CD4-positive, alpha-beta T cell (primary cell): ENCODE data around the gene PUM2. TPM values are rescaled to one million over a fixed set of nuclear protein-coding genes. Genes with fewer than 3 reads are reported as not detected.

ENCODE experiments used
- ATAC-seq: fragments of 200-7000 bp; cut with Tn5 transposase; one replicate; pipeline ENCODE4 v1.10.0; 2022; ENCODE audit warnings: mild to moderate bottlenecking; ENCODE audit not compliant: poor library complexity
- CTCF ChIA-PET: fragments of 350-600 bp; sonication (Branson Sonifier 250); formaldehyde crosslinking; loops from one replicate; lab custom pipeline; 2021; ENCODE audit warnings: antibody characterized with exemption, inconsistent platforms; lab: Charles Lee
- POLR2A ChIA-PET: fragments of 350-600 bp; sonication (Branson Sonifier 250); formaldehyde crosslinking; loops from one replicate; lab custom pipeline; 2021; ENCODE audit warnings: antibody characterized with exemption, inconsistent platforms; lab: Charles Lee
- DNase-seq, 14 experiments: peaks; one replicate each; pipeline ENCODE4 v3.0.0-alpha.2; 2013 to 2020; ENCODE audit warnings: mixed read lengths in 2 of 14
- H3K27ac ChIP-seq, 2 donors: one replicate each; pipeline versions ENCODE4 v1.5.1 to v1.7.0; 2013; ENCODE audit warnings: low read length in 2 of 2, low read depth in 1 of 2, mild to moderate bottlenecking in 1 of 2
- H3K27me3 ChIP-seq, 2 experiments: 1 replicate in 1 of 2; 2 replicates in 1 of 2; pipeline versions ENCODE4 v1.6.1 to v1.7.0; 2013; ENCODE audit warnings: low read length in 2 of 2, control low read depth in 1 of 2, mild to moderate bottlenecking in 1 of 2, moderate library complexity in 1 of 2; ENCODE audit not compliant: insufficient read depth in 2 of 2, control insufficient read depth in 1 of 2
- H3K36me3 ChIP-seq: one replicate; pipeline ENCODE4 v1.6.1; 2013; ENCODE audit warnings: low read length, control low read depth; ENCODE audit not compliant: insufficient read depth
- H3K4me1 ChIP-seq: one replicate; pipeline ENCODE4 v1.6.1; 2013; ENCODE audit warnings: low read length, control low read depth; ENCODE audit not compliant: insufficient read depth
- H3K4me3 ChIP-seq: one replicate; pipeline ENCODE4 v1.5.1; 2013; ENCODE audit warnings: mild to moderate bottlenecking, low read length, moderate library complexity
- H3K9me3 ChIP-seq, 2 experiments: 1 replicate in 1 of 2; 2 replicates in 1 of 2; pipeline versions ENCODE4 v1.6.1 to v1.7.0; 2013; ENCODE audit warnings: low read length in 2 of 2, mild to moderate bottlenecking in 2 of 2, control low read depth in 1 of 2, moderate library complexity in 1 of 2; ENCODE audit not compliant: control insufficient read depth in 1 of 2, insufficient read depth in 1 of 2
- H3K27ac Mint-ChIP-seq: one replicate; pipeline ENCODE4 v1.8.0; 2020; ENCODE audit warnings: mixed read lengths
- H3K27me3 Mint-ChIP-seq: one replicate; pipeline ENCODE4 v1.8.0; 2021; ENCODE audit warnings: mixed read lengths
- H3K36me3 Mint-ChIP-seq: one replicate; pipeline ENCODE4 v1.8.0; 2021; ENCODE audit warnings: low read depth, mixed read lengths
- H3K4me1 Mint-ChIP-seq: one replicate; pipeline ENCODE4 v1.8.0; 2021; ENCODE audit warnings: low read depth, mixed read lengths
- H3K4me3 Mint-ChIP-seq: one replicate; pipeline ENCODE4 v1.8.0; 2020; ENCODE audit warnings: mild to moderate bottlenecking, mixed read lengths
- H3K9me3 Mint-ChIP-seq: one replicate; pipeline ENCODE4 v1.8.0; 2020; ENCODE audit warnings: mixed read lengths
- CTCF ChIP-seq: fragments of 200-600 bp; IDR thresholded peaks from one replicate; pipeline ENCODE4 v1.8.0; 2022; ENCODE audit warnings: antibody characterized with exemption, mild to moderate bottlenecking
- intact Hi-C, 2 experiments: fragments of 100-400 bp; cut with DNase I in 1 of 2; cut with micrococcal nuclease in 1 of 2; formaldehyde crosslinking; loops; one replicate each; pipeline versions ENCODE4 v1.15.1 to v1.9.0; 2023 to 2025; cut with DNase I, micrococcal nuclease
- total RNA-seq, 174 experiments: library from RNA in 2 of 174; stranded (reverse) in 2 of 174; gene quantifications; one replicate each; pipeline ENCODE4 v1.2.3 and lab custom pipeline; 2021 to 2026

Gene PUM2
- total RNA-seq, 2 experiments from 2014 or later, result 94.9 to 95.4 TPM

GRCh38 chr2:20292984-20293383 lies 57.7 kb downstream of the PUM2 start:
- Mint-ChIP-seq H3K4me1 (peaks cover 9% of the 10 kb centered on the region), H3K27ac (no peak overlapping the region), H3K27me3 (no peaks in the 10 kb centered on the region), H3K36me3 (peaks cover 47% of the 10 kb centered on the region), H3K9me3 (no peaks in the 10 kb centered on the region), H3K4me3 (no peak overlapping the region)
- Histone ChIP-seq H3K9me3 (no peaks in the 10 kb centered on the region), H3K4me1 (no peaks in the 10 kb centered on the region), H3K36me3 (peaks cover 63% of the 10 kb centered on the region), H3K27ac (no peak overlapping the region), H3K27me3 (no peaks in the 10 kb centered on the region), H3K4me3 (no peak overlapping the region)
- intact Hi-C loops, result no loop called here
- POLR2A ChIA-PET, result no interaction called here
- no peak for TF ChIP-seq CTCF
- ATAC-seq, result no peak
- CTCF ChIA-PET, result interaction anchor here (1.9 kb wide), 1 partner anchor 33 kb away, joined by 7 read pairs; no protein-coding TSS in a partner anchor
- DNase-seq, result no peak

GRCh38 chr2:20291846-20292408 lies 58.7 kb downstream of the PUM2 start:
- no peak for DNase-seq
- no peaks in the 10 kb centered on the region for H3K9me3 ChIP-seq
- Mint-ChIP-seq H3K27ac (no peak overlapping the region), H3K36me3 (peaks cover 36% of the 10 kb centered on the region), H3K9me3 (no peaks in the 10 kb centered on the region), H3K27me3 (no peaks in the 10 kb centered on the region), H3K4me1 (peaks cover 9% of the 10 kb centered on the region), H3K4me3 (no peak overlapping the region)
- no peaks in the 10 kb centered on the region for H3K4me1 ChIP-seq
- TF ChIP-seq CTCF, result no peak
- ChIA-PET POLR2A (interaction anchor here (0.6 kb wide), 1 partner anchor 61 kb away, joined by 3 read pairs; no protein-coding TSS in a partner anchor), CTCF (interaction anchor here (1.1 to 1.7 kb wide), 2 partner anchors 15 to 24 kb away, joined by 3 to 4 read pairs; no protein-coding TSS in a partner anchor)
- no peak overlapping the region for H3K27ac ChIP-seq
- peaks cover 63% of the 10 kb centered on the region for H3K36me3 ChIP-seq
- H3K4me3 ChIP-seq, result no peak overlapping the region
- intact Hi-C loops, result no loop called here
- no peaks in the 10 kb centered on the region for H3K27me3 ChIP-seq
- no peak for ATAC-seq

- H3K4me1 ChIP-seq, result no peaks in the 10 kb centered on the region
- H3K4me3 Mint-ChIP-seq, result no peak overlapping the region
- no peaks in the 10 kb centered on the region for H3K9me3 ChIP-seq
- H3K27me3 ChIP-seq, result no peaks in the 10 kb centered on the region
- H3K36me3 Mint-ChIP-seq, result peaks cover 29% of the 10 kb centered on the region
- TF ChIP-seq CTCF, result no peak
- ATAC-seq (peak; percentile 84), DNase-seq (peak in 4 of 14 experiments; percentile 5 to 61 (median 42))
- POLR2A ChIA-PET, result no interaction called here
- H3K27ac ChIP-seq, result no peak overlapping the region
- H3K27me3 Mint-ChIP-seq, result no peaks in the 10 kb centered on the region
- peaks cover 9% of the 10 kb centered on the region for H3K4me1 Mint-ChIP-seq
- no peaks in the 10 kb centered on the region for H3K9me3 Mint-ChIP-seq
- H3K27ac Mint-ChIP-seq, result no peak overlapping the region
- H3K4me3 ChIP-seq, result no peak overlapping the region
- H3K36me3 ChIP-seq, result peaks cover 63% of the 10 kb centered on the region
- CTCF ChIA-PET, result interaction anchor here (0.7 to 1.7 kb wide), 3 partner anchors 15 to 35 kb away, joined by 3 to 4 read pairs (median 3); no protein-coding TSS in a partner anchor
- intact Hi-C loops, result no loop called here
Observed at GRCh38 chr2:20291106-20291564, 59.5 kb downstream of the PUM2 start.
